ENCODE results near the gene KIF14.
A peak's percentile ranks its signal among the peaks of the same experiment; 100 is the strongest.
"Not testable (repeated sequence)": the region's sequence is repeated elsewhere in the genome, so short reads cannot be mapped to it uniquely, and the experiment has no call there.

Gene KIF14

GRCh38 chr1:200561856-200562214, 58.7 kb downstream of the KIF14 start:
- TF ChIP-seq, protein P1, sequence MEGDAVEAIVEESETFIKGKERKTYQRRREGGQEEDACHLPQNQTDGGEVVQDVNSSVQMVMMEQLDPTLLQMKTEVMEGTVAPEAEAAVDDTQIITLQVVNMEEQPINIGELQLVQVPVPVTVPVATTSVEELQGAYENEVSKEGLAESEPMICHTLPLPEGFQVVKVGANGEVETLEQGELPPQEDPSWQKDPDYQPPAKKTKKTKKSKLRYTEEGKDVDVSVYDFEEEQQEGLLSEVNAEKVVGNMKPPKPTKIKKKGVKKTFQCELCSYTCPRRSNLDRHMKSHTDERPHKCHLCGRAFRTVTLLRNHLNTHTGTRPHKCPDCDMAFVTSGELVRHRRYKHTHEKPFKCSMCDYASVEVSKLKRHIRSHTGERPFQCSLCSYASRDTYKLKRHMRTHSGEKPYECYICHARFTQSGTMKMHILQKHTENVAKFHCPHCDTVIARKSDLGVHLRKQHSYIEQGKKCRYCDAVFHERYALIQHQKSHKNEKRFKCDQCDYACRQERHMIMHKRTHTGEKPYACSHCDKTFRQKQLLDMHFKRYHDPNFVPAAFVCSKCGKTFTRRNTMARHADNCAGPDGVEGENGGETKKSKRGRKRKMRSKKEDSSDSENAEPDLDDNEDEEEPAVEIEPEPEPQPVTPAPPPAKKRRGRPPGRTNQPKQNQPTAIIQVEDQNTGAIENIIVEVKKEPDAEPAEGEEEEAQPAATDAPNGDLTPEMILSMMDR (conservative IDR thresholded peaks at IDR 0.05; ENCODE audit: low read depth, low read length): no peak
- no peak for DNase-seq (ENCODE audit: low read depth)
- H3K4me3 ChIP-seq (ENCODE audit: low read depth, low read length): no peak overlapping the region

DNA sequence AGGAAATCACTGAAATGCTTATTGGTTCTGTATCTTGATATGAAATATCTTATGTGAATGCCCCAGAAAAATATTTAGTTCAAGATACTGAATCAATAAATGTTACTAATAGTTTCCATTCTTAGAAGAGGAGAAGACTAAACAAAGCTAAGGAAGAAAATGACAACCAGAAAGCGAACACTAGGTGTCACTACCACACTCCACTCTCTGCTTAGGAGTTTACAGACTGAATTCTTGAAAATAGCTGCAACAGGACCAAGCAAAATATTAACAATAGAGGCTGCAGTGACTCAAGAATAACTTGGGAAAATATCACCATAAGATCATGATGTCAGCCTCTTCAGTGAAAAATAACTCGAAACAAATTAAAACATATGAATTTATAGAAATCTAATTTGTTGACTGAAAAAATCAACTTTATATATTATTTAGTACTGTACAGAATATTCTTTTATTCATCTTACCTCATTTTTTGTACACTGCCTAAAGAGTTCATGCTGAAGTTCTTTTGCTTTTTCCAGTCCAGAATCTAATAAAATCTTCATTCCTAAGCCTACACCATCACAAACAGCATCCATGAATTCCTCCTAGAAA, 61.6 kb downstream of the KIF14 start:
- peak; percentile 87 for DNase-seq (ENCODE audit: low read depth)
- H3K4me3 ChIP-seq (ENCODE audit: low read depth, low read length): no peak overlapping the region
- TF ChIP-seq, protein P1 (conservative IDR thresholded peaks at IDR 0.05; ENCODE audit: low read depth, low read length): peak; percentile 76

DNA sequence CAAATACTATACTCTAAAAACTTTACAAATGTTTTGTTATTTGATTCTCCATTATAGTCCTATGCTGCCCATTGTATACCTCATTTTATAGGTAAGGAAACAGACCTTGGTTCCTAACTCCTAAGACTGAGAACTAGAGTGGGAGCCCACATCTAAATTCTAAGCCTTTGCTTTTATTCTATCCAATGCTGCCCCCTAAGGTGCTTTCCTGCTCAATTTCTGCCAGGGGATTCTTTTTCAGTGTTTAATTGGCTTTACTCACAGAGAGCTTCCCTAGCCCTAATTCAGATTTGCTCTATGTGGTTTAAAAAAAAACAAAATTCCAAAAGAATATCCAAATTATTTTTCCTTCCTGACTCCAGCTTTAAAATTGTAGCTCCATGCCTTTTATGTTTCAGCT, 64.5 kb downstream of the KIF14 start:
- H3K4me3 ChIP-seq (ENCODE audit: low read depth, low read length): no peak overlapping the region
- TF ChIP-seq, protein P1 (conservative IDR thresholded peaks at IDR 0.05; ENCODE audit: low read depth, low read length): peak; percentile 41
- peak; percentile 32 for DNase-seq (ENCODE audit: low read depth)

- DNase-seq (ENCODE audit: low read depth); H3K4me3 ChIP-seq (ENCODE audit: low read depth, low read length): not testable (repeated sequence)
Measured at GRCh38 chr1:200552737-200553136, 67.8 kb downstream of the KIF14 start.

DNA sequence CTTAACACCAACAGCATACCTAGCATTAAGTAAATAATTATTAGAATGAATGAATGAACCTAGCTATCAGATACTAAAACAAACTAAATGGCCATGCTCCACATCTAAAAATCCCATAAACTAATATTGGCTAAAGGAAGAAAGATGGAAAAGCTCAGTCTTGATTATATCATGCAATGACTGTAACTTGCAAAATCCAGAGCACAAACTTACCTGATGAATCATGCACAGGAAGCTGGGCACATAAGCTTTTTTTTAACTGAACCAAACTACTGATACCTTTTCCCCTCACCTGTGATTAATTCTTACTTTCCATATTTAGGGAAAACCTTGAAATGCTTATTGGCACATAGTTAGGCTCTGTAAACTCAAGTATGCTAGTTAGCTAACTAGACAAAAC, 70.2 kb downstream of the KIF14 start:
- peak; percentile 23 for DNase-seq (ENCODE audit: low read depth)
- TF ChIP-seq, protein P1 (conservative IDR thresholded peaks at IDR 0.05; ENCODE audit: low read depth, low read length): no peak
- H3K4me3 ChIP-seq (ENCODE audit: low read depth, low read length): no peak overlapping the region

GRCh38 chr1:200547386-200547785, 73.2 kb downstream of the KIF14 start:
- DNase-seq (ENCODE audit: low read depth): no peak
- no peak overlapping the region for H3K4me3 ChIP-seq (ENCODE audit: low read depth, low read length)
- TF ChIP-seq, protein P1 (conservative IDR thresholded peaks at IDR 0.05; ENCODE audit: low read depth, low read length): no peak

GRCh38 chr1:200546577-200546976, 74.0 kb downstream of the KIF14 start:
- H3K4me3 ChIP-seq (ENCODE audit: low read depth, low read length): no peak overlapping the region
- TF ChIP-seq, protein P1 (conservative IDR thresholded peaks at IDR 0.05; ENCODE audit: low read depth, low read length): no peak
- DNase-seq (ENCODE audit: low read depth): no peak
